ENCODE data around the gene TMEM107. TPM values are rescaled to one million over a fixed set of nuclear protein-coding genes. Genes with fewer than 3 reads are reported as not detected.

Gene TMEM107
- total and polyA plus RNA-seq, 10 of the 15 experiments (the other 5 are each of a cell fraction or from before 2014, with no cell fraction given): 7.9 to 38.7 (median 22.9) TPM

DNA sequence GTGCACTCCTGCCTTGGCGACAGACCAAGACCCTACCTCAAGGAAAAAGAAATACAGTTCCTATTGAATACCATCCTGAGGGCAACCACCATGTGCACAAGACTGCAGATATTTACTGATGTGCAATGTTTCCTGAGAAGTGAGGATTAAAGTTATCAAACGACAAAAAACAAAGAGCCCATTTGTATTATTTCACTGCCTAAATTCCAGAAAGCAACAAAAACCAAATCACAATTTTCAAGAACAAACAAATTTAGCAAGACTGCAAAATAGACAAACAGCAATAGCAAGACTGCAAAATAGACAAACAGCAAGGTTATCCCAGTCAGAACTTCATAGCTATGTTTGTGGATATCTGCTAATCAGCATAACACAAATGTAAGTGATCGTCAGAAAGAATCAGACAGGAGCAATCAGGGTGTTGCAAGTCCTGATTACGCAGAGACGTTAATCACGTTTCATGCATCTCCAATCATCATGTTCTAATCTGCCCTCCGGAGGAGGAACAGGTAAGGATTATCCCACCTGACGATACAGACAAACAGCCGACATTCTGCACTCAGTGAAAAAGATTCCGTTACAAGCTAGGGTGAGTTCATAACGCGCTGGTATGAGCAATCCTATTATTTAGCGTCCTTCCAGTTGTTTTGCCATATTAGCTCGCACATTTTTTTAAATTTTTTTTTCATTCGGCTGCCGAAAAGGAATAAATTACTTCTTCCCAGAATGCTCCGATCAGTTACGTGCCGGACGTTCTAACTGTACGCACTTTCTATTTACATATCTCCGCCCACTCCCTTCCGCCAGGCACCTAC lies 2.9 kb downstream of the TMEM107 start (continued):
- peak; percentile 98 for TF ChIP-seq BMI1 (IDR thresholded peaks at IDR 0.05; ENCODE audit: borderline replicate concordance)
- peak; percentile 59; the same call in 1 of the 2 replicates for TF ChIP-seq STAT3 (IDR thresholded peaks at IDR 0.05; ENCODE audit: low read depth, low read length)
- TF ChIP-seq, protein P1, sequence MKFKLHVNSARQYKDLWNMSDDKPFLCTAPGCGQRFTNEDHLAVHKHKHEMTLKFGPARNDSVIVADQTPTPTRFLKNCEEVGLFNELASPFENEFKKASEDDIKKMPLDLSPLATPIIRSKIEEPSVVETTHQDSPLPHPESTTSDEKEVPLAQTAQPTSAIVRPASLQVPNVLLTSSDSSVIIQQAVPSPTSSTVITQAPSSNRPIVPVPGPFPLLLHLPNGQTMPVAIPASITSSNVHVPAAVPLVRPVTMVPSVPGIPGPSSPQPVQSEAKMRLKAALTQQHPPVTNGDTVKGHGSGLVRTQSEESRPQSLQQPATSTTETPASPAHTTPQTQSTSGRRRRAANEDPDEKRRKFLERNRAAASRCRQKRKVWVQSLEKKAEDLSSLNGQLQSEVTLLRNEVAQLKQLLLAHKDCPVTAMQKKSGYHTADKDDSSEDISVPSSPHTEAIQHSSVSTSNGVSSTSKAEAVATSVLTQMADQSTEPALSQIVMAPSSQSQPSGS (IDR thresholded peaks at IDR 0.05; ENCODE audit: low read length): peak; percentile 100
- TF ChIP-seq, protein P2, sequence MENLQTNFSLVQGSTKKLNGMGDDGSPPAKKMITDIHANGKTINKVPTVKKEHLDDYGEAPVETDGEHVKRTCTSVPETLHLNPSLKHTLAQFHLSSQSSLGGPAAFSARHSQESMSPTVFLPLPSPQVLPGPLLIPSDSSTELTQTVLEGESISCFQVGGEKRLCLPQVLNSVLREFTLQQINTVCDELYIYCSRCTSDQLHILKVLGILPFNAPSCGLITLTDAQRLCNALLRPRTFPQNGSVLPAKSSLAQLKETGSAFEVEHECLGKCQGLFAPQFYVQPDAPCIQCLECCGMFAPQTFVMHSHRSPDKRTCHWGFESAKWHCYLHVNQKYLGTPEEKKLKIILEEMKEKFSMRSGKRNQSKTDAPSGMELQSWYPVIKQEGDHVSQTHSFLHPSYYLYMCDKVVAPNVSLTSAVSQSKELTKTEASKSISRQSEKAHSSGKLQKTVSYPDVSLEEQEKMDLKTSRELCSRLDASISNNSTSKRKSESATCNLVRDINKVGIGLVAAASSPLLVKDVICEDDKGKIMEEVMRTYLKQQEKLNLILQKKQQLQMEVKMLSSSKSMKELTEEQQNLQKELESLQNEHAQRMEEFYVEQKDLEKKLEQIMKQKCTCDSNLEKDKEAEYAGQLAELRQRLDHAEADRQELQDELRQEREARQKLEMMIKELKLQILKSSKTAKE (IDR thresholded peaks at IDR 0.05; ENCODE audit: low read depth, poor library complexity, severe bottlenecking): peak; percentile 84
- peak; percentile 91 for TF ChIP-seq IKZF1 (conservative IDR thresholded peaks at IDR 0.05)
- no peak for TF ChIP-seq HDAC2 (IDR thresholded peaks at IDR 0.05)
- TF ChIP-seq ZNF622 (IDR thresholded peaks at IDR 0.05): peak; percentile 35; the same call in 1 of the 2 replicates
- TF ChIP-seq, protein P3, sequence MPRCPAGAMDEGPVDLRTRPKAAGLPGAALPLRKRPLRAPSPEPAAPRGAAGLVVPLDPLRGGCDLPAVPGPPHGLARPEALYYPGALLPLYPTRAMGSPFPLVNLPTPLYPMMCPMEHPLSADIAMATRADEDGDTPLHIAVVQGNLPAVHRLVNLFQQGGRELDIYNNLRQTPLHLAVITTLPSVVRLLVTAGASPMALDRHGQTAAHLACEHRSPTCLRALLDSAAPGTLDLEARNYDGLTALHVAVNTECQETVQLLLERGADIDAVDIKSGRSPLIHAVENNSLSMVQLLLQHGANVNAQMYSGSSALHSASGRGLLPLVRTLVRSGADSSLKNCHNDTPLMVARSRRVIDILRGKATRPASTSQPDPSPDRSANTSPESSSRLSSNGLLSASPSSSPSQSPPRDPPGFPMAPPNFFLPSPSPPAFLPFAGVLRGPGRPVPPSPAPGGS (IDR thresholded peaks at IDR 0.05; ENCODE audit: borderline replicate concordance, insufficient read depth, low read depth, low read length, poor library complexity, severe bottlenecking): peak; percentile 99
- TF ChIP-seq TARDBP (IDR thresholded peaks at IDR 0.05; ENCODE audit: borderline replicate concordance): peak; percentile 100
- no peak for TF ChIP-seq FOS (IDR thresholded peaks at IDR 0.05; ENCODE audit: borderline replicate concordance, extremely low read depth, insufficient read length)
- peak; percentile 78 for TF ChIP-seq CREB1 (IDR thresholded peaks at IDR 0.05; ENCODE audit: low read depth)
- TF ChIP-seq POU2F2 (IDR thresholded peaks at IDR 0.05; ENCODE audit: borderline replicate concordance, low read depth, low read length): peak; percentile 100
- TF ChIP-seq, protein P4, sequence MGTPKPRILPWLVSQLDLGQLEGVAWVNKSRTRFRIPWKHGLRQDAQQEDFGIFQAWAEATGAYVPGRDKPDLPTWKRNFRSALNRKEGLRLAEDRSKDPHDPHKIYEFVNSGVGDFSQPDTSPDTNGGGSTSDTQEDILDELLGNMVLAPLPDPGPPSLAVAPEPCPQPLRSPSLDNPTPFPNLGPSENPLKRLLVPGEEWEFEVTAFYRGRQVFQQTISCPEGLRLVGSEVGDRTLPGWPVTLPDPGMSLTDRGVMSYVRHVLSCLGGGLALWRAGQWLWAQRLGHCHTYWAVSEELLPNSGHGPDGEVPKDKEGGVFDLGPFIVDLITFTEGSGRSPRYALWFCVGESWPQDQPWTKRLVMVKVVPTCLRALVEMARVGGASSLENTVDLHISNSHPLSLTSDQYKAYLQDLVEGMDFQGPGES (IDR thresholded peaks at IDR 0.05): no peak
- TF ChIP-seq, protein P5, sequence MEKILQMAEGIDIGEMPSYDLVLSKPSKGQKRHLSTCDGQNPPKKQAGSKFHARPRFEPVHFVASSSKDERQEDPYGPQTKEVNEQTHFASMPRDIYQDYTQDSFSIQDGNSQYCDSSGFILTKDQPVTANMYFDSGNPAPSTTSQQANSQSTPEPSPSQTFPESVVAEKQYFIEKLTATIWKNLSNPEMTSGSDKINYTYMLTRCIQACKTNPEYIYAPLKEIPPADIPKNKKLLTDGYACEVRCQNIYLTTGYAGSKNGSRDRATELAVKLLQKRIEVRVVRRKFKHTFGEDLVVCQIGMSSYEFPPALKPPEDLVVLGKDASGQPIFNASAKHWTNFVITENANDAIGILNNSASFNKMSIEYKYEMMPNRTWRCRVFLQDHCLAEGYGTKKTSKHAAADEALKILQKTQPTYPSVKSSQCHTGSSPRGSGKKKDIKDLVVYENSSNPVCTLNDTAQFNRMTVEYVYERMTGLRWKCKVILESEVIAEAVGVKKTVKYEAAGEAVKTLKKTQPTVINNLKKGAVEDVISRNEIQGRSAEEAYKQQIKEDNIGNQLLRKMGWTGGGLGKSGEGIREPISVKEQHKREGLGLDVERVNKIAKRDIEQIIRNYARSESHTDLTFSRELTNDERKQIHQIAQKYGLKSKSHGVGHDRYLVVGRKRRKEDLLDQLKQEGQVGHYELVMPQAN (conservative IDR thresholded peaks at IDR 0.05): peak; percentile 86
- TF ChIP-seq, protein P6, sequence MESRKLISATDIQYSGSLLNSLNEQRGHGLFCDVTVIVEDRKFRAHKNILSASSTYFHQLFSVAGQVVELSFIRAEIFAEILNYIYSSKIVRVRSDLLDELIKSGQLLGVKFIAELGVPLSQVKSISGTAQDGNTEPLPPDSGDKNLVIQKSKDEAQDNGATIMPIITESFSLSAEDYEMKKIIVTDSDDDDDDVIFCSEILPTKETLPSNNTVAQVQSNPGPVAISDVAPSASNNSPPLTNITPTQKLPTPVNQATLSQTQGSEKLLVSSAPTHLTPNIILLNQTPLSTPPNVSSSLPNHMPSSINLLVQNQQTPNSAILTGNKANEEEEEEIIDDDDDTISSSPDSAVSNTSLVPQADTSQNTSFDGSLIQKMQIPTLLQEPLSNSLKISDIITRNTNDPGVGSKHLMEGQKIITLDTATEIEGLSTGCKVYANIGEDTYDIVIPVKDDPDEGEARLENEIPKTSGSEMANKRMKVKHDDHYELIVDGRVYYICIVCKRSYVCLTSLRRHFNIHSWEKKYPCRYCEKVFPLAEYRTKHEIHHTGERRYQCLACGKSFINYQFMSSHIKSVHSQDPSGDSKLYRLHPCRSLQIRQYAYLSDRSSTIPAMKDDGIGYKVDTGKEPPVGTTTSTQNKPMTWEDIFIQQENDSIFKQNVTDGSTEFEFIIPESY (IDR thresholded peaks at IDR 0.05): peak; percentile 80
- no peak; the same call in 1 of the 2 replicates for TF ChIP-seq ZNF207 (IDR thresholded peaks at IDR 0.05; ENCODE audit: borderline replicate concordance)
- peak; percentile 86; the same call in 1 of the 2 replicates for TF ChIP-seq ZSCAN29 (IDR thresholded peaks at IDR 0.05)
- TF ChIP-seq NR2C2 (IDR thresholded peaks at IDR 0.05; ENCODE audit: borderline replicate concordance, control insufficient read depth, insufficient read length, low read depth): no peak
- peak; percentile 53 for TF ChIP-seq NR2C1 (IDR thresholded peaks at IDR 0.05)
